SK-N-SH (cell line): Measurements from ENCODE around the gene MID2. TPM values are rescaled to one million over a fixed set of nuclear protein-coding genes. Genes with fewer than 3 reads are reported as not detected.

Experiments
- CTCF ChIA-PET: fragments of 300-600, 350-600 bp; formaldehyde crosslinking; extraction: SDS; loops from one replicate; lab custom pipeline; 2021; lab: Yijun Ruan, JAX
- POLR2A ChIA-PET: fragments of 350-600 bp; sonication (Branson Sonifier 250); formaldehyde crosslinking; extraction: SDS; loops from one replicate; lab custom pipeline; 2020; ENCODE audit warnings: antibody characterized with exemption, inconsistent platforms; lab: Yijun Ruan, JAX
- DNase-seq: peaks from one replicate; pipeline ENCODE4 v3.0.0; 2012
- H2AFZ ChIP-seq: fragments of 200-600 bp; sonication (generic); 2 replicates; pipeline ENCODE4 v1.8.1; 2016; ENCODE audit warnings: antibody characterized with exemption, mild to moderate bottlenecking, low read depth
- H3F3A ChIP-seq: fragments of 200-600 bp; sonication (generic); replicated peaks from 2 replicates; pipeline ENCODE3; 2016; ENCODE audit warnings: antibody characterized with exemption, mild to moderate bottlenecking; ENCODE audit not compliant: insufficient read depth
- H3K27ac ChIP-seq, 2 experiments: fragments of 200-500 bp in 1 of 2; fragments of 200-600 bp in 1 of 2; sonication (Bioruptor generic) in 1 of 2; sonication (generic), shearing (Covaris generic) in 1 of 2; 2 replicates each; pipeline versions ENCODE4 v1.5.1 to v1.6.1; 2014 to 2016; ENCODE audit warnings: low read depth in 2 of 2, inconsistent platforms in 1 of 2, low read length in 1 of 2, mild to moderate bottlenecking in 1 of 2, mixed read lengths in 1 of 2
- H3K27me3 ChIP-seq: fragments of 200-600 bp; sonication (generic), shearing (Covaris generic); 2 replicates; pipeline ENCODE4 v1.6.1; 2016; ENCODE audit warnings: mixed run types; ENCODE audit not compliant: insufficient read depth
- H3K36me3 ChIP-seq, 2 experiments: fragments of 200-500 bp in 1 of 2; fragments of 200-600 bp in 1 of 2; sonication (Bioruptor generic) in 1 of 2; sonication (generic) in 1 of 2; replicated peaks in 1 of 2; 2 replicates each; pipeline versions ENCODE3 to v1.5.1; 2014 to 2016; ENCODE audit warnings: low read length in 1 of 2, mild to moderate bottlenecking in 1 of 2; ENCODE audit not compliant: insufficient read depth in 2 of 2, control insufficient read depth in 1 of 2
- H3K4me1 ChIP-seq, 2 experiments: fragments of 200-500 bp in 1 of 2; fragments of 200-600 bp in 1 of 2; sonication (Bioruptor generic) in 1 of 2; sonication (generic), shearing (Covaris generic) in 1 of 2; 2 replicates each; pipeline versions ENCODE4 v1.5.1 to v1.6.1; 2014 to 2016; ENCODE audit warnings: low read depth in 1 of 2, low read length in 1 of 2, mixed run types in 1 of 2; ENCODE audit not compliant: insufficient read depth in 2 of 2, control insufficient read depth in 1 of 2
- H3K4me2 ChIP-seq: fragments of 200-600 bp; sonication (generic), shearing (Covaris generic); 2 replicates; pipeline ENCODE4 v1.6.1; 2017; ENCODE audit warnings: mixed run types
- H3K4me3 ChIP-seq, 2 experiments: fragments of 200-500 bp in 1 of 2; fragments of 200-600 bp in 1 of 2; sonication (Bioruptor generic) in 1 of 2; sonication (generic), shearing (Covaris generic) in 1 of 2; 2 replicates each; pipeline versions ENCODE4 v1.5.1 to v1.8.1; 2014 to 2016; ENCODE audit warnings: low read depth in 2 of 2, inconsistent platforms in 1 of 2, low read length in 1 of 2, mild to moderate bottlenecking in 1 of 2, mixed read lengths in 1 of 2, moderate library complexity in 1 of 2
- H3K79me2 ChIP-seq: fragments of 200-600 bp; sonication (generic); 2 replicates; pipeline ENCODE4 v1.8.1; 2017; ENCODE audit warnings: mild to moderate bottlenecking; ENCODE audit not compliant: insufficient read depth
- H3K9ac ChIP-seq: fragments of 200-600 bp; sonication (generic); 2 replicates; pipeline ENCODE4 v1.6.1; 2017; ENCODE audit warnings: mixed run types
- H3K9me2 ChIP-seq: fragments of 200-600 bp; sonication (generic); 2 replicates; pipeline ENCODE4 v1.6.1; 2017; ENCODE audit warnings: mixed run types
- H3K9me3 ChIP-seq: fragments of 200-600 bp; sonication (generic); 2 replicates; pipeline ENCODE4 v1.6.1; 2017; ENCODE audit warnings: mixed run types, mild to moderate bottlenecking, moderate library complexity
- H4K20me1 ChIP-seq: fragments of 200-600 bp; sonication (generic); 2 replicates; pipeline ENCODE4 v1.6.1; 2017; ENCODE audit warnings: mild to moderate bottlenecking, mixed run types; ENCODE audit not compliant: insufficient read depth
- FOSL2 ChIP-seq: IDR thresholded peaks from 2 replicates; pipeline ENCODE4 v1.4.0; 2012; ENCODE audit warnings: low read depth, mild to moderate bottlenecking, moderate library complexity, borderline replicate concordance
- FOXJ3 ChIP-seq: sonication (generic); formaldehyde crosslinking; IDR thresholded peaks from 2 replicates; pipeline ENCODE4 v1.5.1; 2020; ENCODE audit warnings: mild to moderate bottlenecking, missing genetic modification reagents
- FOXM1 ChIP-seq: IDR thresholded peaks from 2 replicates; pipeline ENCODE4 v1.4.0; 2012; ENCODE audit warnings: low read depth, mild to moderate bottlenecking
- GATA2 ChIP-seq: sonication (generic); formaldehyde crosslinking; IDR thresholded peaks from 2 replicates; pipeline ENCODE4 v1.5.0; 2020; ENCODE audit warnings: mild to moderate bottlenecking, missing genetic modification reagents
- IRF3 ChIP-seq: fragments of 150-350 bp; IDR thresholded peaks from 2 replicates; pipeline ENCODE4 v1.6.1; 2016; ENCODE audit warnings: mild to moderate bottlenecking, low read depth, low read length
- MAX ChIP-seq: IDR thresholded peaks from 2 replicates; pipeline ENCODE4 v1.4.0; 2012; ENCODE audit warnings: low read depth
- MEF2A ChIP-seq: IDR thresholded peaks from 2 replicates; pipeline ENCODE4 v1.4.0; 2012; ENCODE audit warnings: low read depth, borderline replicate concordance
- NFIC ChIP-seq: IDR thresholded peaks from 2 replicates; pipeline ENCODE4 v1.4.0; 2012; ENCODE audit warnings: borderline replicate concordance
- PBX3 ChIP-seq: IDR thresholded peaks from 2 replicates; pipeline ENCODE4; 2012
- POLR2AphosphoS5 ChIP-seq: IDR thresholded peaks from 2 replicates; pipeline ENCODE4 v1.6.1; 2012; ENCODE audit warnings: low read depth, low read length
- RAD21 ChIP-seq: IDR thresholded peaks from 2 replicates; pipeline ENCODE4 v1.6.1; 2012; ENCODE audit warnings: mild to moderate bottlenecking, low read length
- RXRA ChIP-seq: IDR thresholded peaks from 2 replicates; pipeline ENCODE4 v1.4.0; 2012; ENCODE audit warnings: low read depth, mild to moderate bottlenecking, borderline replicate concordance
- SIN3A ChIP-seq: IDR thresholded peaks from 2 replicates; pipeline ENCODE4 v1.6.1; 2012; ENCODE audit warnings: low read depth, mild to moderate bottlenecking, low read length, moderate library complexity, borderline replicate concordance
- TCF12 ChIP-seq: IDR thresholded peaks from 2 replicates; pipeline ENCODE4 v1.4.0; 2012
- TEAD4 ChIP-seq: IDR thresholded peaks from 2 replicates; pipeline ENCODE4 v1.4.0; 2012; ENCODE audit warnings: mild to moderate bottlenecking, borderline replicate concordance; ENCODE audit not compliant: insufficient read depth
- USF1 ChIP-seq: IDR thresholded peaks from 2 replicates; pipeline ENCODE4 v1.4.0; 2012; ENCODE audit warnings: low read depth, borderline replicate concordance
- USF2 ChIP-seq: fragments of 150-350 bp; IDR thresholded peaks from 2 replicates; pipeline ENCODE4 v1.6.1; 2017; ENCODE audit warnings: antibody characterized with exemption, low read length, low read depth, borderline replicate concordance
- ZBTB33 ChIP-seq: IDR thresholded peaks from 2 replicates; pipeline ENCODE4 v1.4.0; 2012; ENCODE audit warnings: low read depth, borderline replicate concordance
- WGBS: methylation state at CpG from one replicate; pipeline ENCODE4 v1.1.6; 2017; ENCODE audit warnings: low lambda C conversion rate; 5-methylcytosine and 5-hydroxymethylcytosine counted together
- polyA plus RNA-seq, 3 experiments: library from polyadenylated mRNA; depleted of rRNA; stranded (reverse); fragments of >200 nt; gene quantifications; 2 replicates each; pipeline ENCODE4 v1.2.3, GENCODE V29; 2012

The MID2 gene
- polyA plus RNA-seq, 1 of the 3 experiments (the other 2 are of a cell fraction): 0.16 TPM

- Histone ChIP-seq H3F3A (no peaks in the 10 kb centered on the region), H3K9me2 (no peaks in the 10 kb centered on the region), H4K20me1 (no peaks in the 10 kb centered on the region), H3K9ac (no peak overlapping the region), H3K79me2 (no peaks in the 10 kb centered on the region), H3K4me2 (no peak overlapping the region), H3K27ac (no peak overlapping the region), H3K36me3 (no peaks in the 10 kb centered on the region), H3K4me3 (no peak overlapping the region), H3K4me1 (no peaks in the 10 kb centered on the region), H3K27me3 (no peaks in the 10 kb centered on the region; the same call in 1 of the 2 replicates), H3K9me3 (no peaks in the 10 kb centered on the region), H2AFZ (no peak overlapping the region)
- WGBS: 20% methylated on average over 5 of the region's 5 CpGs
- no peak for TF ChIP-seq ZBTB33
- no peak for TF ChIP-seq PBX3
- TF ChIP-seq MAX: no peak
- TF ChIP-seq USF2: no peak
- no peak for TF ChIP-seq FOSL2
- no peak for TF ChIP-seq TEAD4
- no peak for TF ChIP-seq FOXM1
- no peak for TF ChIP-seq IRF3
- no peak for TF ChIP-seq SIN3A
- TF ChIP-seq MEF2A: no peak
- TF ChIP-seq TCF12: no peak
- TF ChIP-seq RAD21: no peak
- TF ChIP-seq NFIC: no peak
- no peak for TF ChIP-seq RXRA
- TF ChIP-seq USF1: no peak
- no peak for TF ChIP-seq POLR2AphosphoS5
- TF ChIP-seq GATA2 (CRISPR knock-in tag): no peak
- no peak for TF ChIP-seq FOXJ3 (CRISPR knock-in tag)
- ChIA-PET POLR2A (no interaction called here), CTCF (no interaction called here)
- DNase-seq: no peak
These were observed 143.0 kb downstream of the MID2 start for GRCh38 chrX:107968623-107969022.
